Muscle of leg (tissue), 16 donors: ENCODE measurements around the gene OR10A5. TPM values are rescaled to one million over a fixed set of nuclear protein-coding genes. Genes with fewer than 3 reads are reported as not detected.
A peak's percentile ranks its signal among the peaks of the same experiment; 100 is the strongest.
"Not testable (repeated sequence)": the region's sequence is repeated elsewhere in the genome, so short reads cannot be mapped to it uniquely, and the experiment has no call there.

Experiments used
- DNase-seq: peaks from one replicate; pipeline ENCODE4 v3.0.0; 2013
- H3K27ac ChIP-seq: one replicate; pipeline ENCODE4 v1.5.1; 2013; ENCODE audit warnings: mild to moderate bottlenecking, low read length, control low read depth
- H3K27me3 ChIP-seq: one replicate; pipeline ENCODE4 v1.6.1; 2013; ENCODE audit warnings: low read length; ENCODE audit not compliant: control insufficient read depth, insufficient read depth
- H3K36me3 ChIP-seq: one replicate; pipeline ENCODE4 v1.6.1; 2013; ENCODE audit warnings: low read length; ENCODE audit not compliant: control insufficient read depth, insufficient read depth
- H3K4me1 ChIP-seq: one replicate; pipeline ENCODE4 v1.6.1; 2013; ENCODE audit warnings: low read length; ENCODE audit not compliant: control insufficient read depth, insufficient read depth
- H3K4me3 ChIP-seq: one replicate; pipeline ENCODE4 v1.5.1; 2013; ENCODE audit warnings: low read length, control low read depth
- H3K9me3 ChIP-seq: replicated peaks from 2 replicates; pipeline ENCODE4 v1.6.1; 2013; ENCODE audit warnings: low read depth, low read length; ENCODE audit not compliant: control insufficient read depth
- WGBS: methylation state at CpG from one replicate; pipeline ENCODE4 v1.1.5; 2013; ENCODE audit warnings: missing lambda C conversion rate; ENCODE audit not compliant: insufficient coverage; 5-methylcytosine and 5-hydroxymethylcytosine counted together
- long read RNA-seq, 11 donors: transcript quantifications; one replicate each; lab custom pipeline, GENCODE V29; 2026
- polyA plus RNA-seq, 8 donors: library from polyadenylated mRNA; unstranded; fragments of 120-200 nt; gene quantifications; one replicate each; pipeline versions ENCODE4 v1.2.1 to v1.2.3, GENCODE V29; 2013; ENCODE audit warnings: inconsistent platforms in 1 of 8, low replicate concordance in 1 of 8; ENCODE audit not compliant: insufficient read length in 8 of 8, insufficient read depth in 1 of 8
- total RNA-seq: library from RNA; stranded (reverse); fragments of 120-200 nt; gene quantifications from one replicate; pipeline ENCODE4 v1.2.4, GENCODE V29; 2013

The OR10A5 gene, protein sequence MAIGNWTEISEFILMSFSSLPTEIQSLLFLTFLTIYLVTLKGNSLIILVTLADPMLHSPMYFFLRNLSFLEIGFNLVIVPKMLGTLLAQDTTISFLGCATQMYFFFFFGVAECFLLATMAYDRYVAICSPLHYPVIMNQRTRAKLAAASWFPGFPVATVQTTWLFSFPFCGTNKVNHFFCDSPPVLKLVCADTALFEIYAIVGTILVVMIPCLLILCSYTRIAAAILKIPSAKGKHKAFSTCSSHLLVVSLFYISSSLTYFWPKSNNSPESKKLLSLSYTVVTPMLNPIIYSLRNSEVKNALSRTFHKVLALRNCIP
- total RNA-seq (not detected), polyA plus RNA-seq (not detected)
- long read RNA-seq, donor 1, result 0 reads
- long read RNA-seq, donor 2, result 0 reads
- long read RNA-seq, donor 3, result 0 reads
- long read RNA-seq, donor 4, result 0 reads
- long read RNA-seq, donor 5, result 0 reads
- long read RNA-seq, donor 6, result 0 reads
- long read RNA-seq, donor 7, result 0 reads
- long read RNA-seq, donor 8, result 0 reads
- long read RNA-seq, donor 9, result 0 reads
- long read RNA-seq, donor 10, result 0 reads
- long read RNA-seq, donor 11, result 0 reads

DNA sequence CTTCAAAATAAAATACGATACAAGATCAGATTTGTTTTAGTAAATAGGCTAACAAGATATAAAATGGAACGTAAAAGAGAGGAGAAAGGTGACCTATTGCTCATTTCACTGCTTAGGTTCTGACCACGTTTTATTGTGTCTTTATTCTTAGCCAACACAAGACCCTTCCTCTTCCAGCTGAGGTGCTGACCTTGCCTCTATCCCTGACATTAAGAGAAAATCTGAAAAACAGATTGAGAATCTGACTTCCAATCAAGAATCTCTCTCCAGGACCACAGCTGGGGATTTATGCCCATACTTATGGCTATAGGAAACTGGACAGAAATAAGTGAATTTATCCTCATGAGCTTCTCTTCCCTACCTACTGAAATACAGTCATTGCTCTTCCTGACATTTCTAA is at the start of gene OR10A5:
Gene OR10A5, plus strand, starts transcription at position 301 of the 400 bp plus-strand sequence. Its CDS starts 0 bp downstream, at position 301.
- Histone ChIP-seq H3K4me3 (no peak within 1 kb of the TSS), H3K36me3 (no peaks in the 10 kb centered on the region), H3K4me1 (no peaks in the 10 kb centered on the region), H3K9me3 (no peaks in the 10 kb centered on the region), H3K27ac (no peak within 1 kb of the TSS), H3K27me3 (no peaks in the 10 kb centered on the region)
- DNase-seq, result no peak
- no CpG with 5 or more reads among the region's 3 CpGs for WGBS

- Histone ChIP-seq H3K9me3 (no peaks in the 10 kb centered on the region), H3K4me1 (no peaks in the 10 kb centered on the region), H3K4me3 (no peak within 1 kb of the TSS), H3K36me3 (no peaks in the 10 kb centered on the region), H3K27me3 (no peaks in the 10 kb centered on the region), H3K27ac (no peak within 1 kb of the TSS)
- no peak for DNase-seq
- no CpG with 5 or more reads among the region's 1 CpG for WGBS
These were observed 46.1 kb upstream of the OR10A5 start, which contains the start of gene OR6A2 for GRCh38 chr11:6799402-6799801. Gene OR6A2, minus strand, starts transcription at chr11:6799689. Its CDS starts 3,981 bp downstream, at chr11:6795708.

- not testable (repeated sequence) for H3K27me3 ChIP-seq, DNase-seq, H3K9me3 ChIP-seq
These were observed 44.4 kb upstream of the OR10A5 start for GRCh38 chr11:6801075-6801474.

DNA sequence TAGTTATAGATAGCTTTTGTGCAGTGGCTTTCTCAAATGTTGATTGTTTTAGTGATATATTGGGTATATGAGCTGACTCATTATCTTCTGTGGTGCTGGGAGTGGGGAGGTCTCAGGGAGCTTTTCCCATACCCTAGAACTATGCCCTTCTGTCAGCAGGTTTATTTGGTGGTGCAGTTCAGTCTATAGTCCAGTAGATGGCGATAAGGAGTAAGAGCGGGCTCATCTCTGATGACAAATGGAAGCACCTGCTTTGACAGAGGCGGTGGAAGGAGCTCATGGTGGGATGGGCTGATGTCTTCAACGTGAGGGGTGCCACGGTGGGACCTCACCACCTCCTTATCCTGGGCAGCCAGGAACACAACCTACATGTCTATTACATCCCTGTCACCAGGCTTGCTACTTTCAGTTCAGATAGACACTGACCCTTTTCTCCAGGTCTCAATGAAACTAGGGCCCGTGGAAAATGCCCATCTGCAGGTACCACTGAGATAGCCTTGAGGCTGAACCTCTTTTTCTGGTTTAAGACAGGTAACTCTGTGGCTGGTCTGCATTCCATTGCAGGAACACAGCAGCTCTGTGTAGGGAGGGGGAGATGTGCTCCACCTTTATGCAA is 33.0 kb upstream of the OR10A5 start:
- Histone ChIP-seq H3K36me3 (no peaks in the 10 kb centered on the region), H3K27ac (no peak overlapping the region), H3K4me1 (no peaks in the 10 kb centered on the region), H3K27me3 (no peaks in the 10 kb centered on the region), H3K4me3 (no peak overlapping the region), H3K9me3 (no peaks in the 10 kb centered on the region)
- DNase-seq, result peak; percentile 36
- WGBS, result 37% methylated on average over 3 of the region's 6 CpGs

More at GRCh38 chr11:6801075-6801474, 44.4 kb upstream of the OR10A5 start:
- not testable (repeated sequence) for H3K27ac ChIP-seq, H3K4me1 ChIP-seq, H3K4me3 ChIP-seq, H3K36me3 ChIP-seq

DNA sequence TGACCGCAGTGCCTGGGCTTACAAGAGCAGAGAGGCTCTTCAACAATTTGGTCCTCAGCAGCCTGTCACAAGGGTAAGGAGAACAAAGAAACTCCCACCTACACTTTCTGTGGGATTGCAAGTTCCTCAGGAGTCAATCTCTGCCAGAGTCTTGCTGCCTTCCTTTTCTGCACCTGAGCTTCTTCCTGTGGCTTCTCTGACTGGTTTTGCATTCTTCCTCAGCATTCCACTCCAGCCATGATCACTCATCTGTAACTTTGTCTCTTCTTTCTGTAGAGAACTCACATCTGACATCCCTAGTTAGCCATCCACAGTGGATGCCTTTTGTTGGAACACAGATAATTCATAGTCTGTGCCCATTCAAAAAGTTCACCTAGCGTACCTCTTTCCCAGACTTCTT is 31.8 kb upstream of the OR10A5 start:
- Histone ChIP-seq H3K9me3 (no peaks in the 10 kb centered on the region), H3K4me1 (no peaks in the 10 kb centered on the region), H3K27me3 (no peaks in the 10 kb centered on the region), H3K4me3 (no peak overlapping the region), H3K27ac (no peak overlapping the region), H3K36me3 (no peaks in the 10 kb centered on the region)
- WGBS, result 58% methylated on average over 2 of the region's 2 CpGs
- DNase-seq, result no peak

- no peaks in the 10 kb centered on the region for H3K27me3 ChIP-seq
- H3K9me3 ChIP-seq, result peaks cover 2% of the 10 kb centered on the region
- 78% methylated on average over 1 of the region's 1 CpG for WGBS
- no peaks in the 10 kb centered on the region for H3K36me3 ChIP-seq
- H3K27ac ChIP-seq, result no peak overlapping the region
- H3K4me1 ChIP-seq, result no peaks in the 10 kb centered on the region
- H3K4me3 ChIP-seq, result no peak overlapping the region
- DNase-seq, result no peak
These were observed 27.8 kb upstream of the OR10A5 start for GRCh38 chr11:6817694-6818093.

- H3K4me1 ChIP-seq, result no peaks in the 10 kb centered on the region
- peaks cover 2% of the 10 kb centered on the region for H3K9me3 ChIP-seq
- H3K4me3 ChIP-seq, result no peak overlapping the region
- no peak for DNase-seq
- 84% methylated on average over 4 of the region's 5 CpGs for whole genome bisulfite sequencing
- no peaks in the 10 kb centered on the region for H3K27me3 ChIP-seq
- no peaks in the 10 kb centered on the region for H3K36me3 ChIP-seq
- H3K27ac ChIP-seq, result no peak overlapping the region
These were observed 26.5 kb upstream of the OR10A5 start for GRCh38 chr11:6818967-6819366.

GRCh38 chr11:6824136-6824823 is 21.2 kb upstream of the OR10A5 start:
- WGBS, result 72% methylated on average over 2 of the region's 5 CpGs
- no peak for DNase-seq
- Histone ChIP-seq H3K27me3 (no peaks in the 10 kb centered on the region), H3K4me3 (no peak overlapping the region), H3K4me1 (no peaks in the 10 kb centered on the region), H3K9me3 (peaks cover 2% of the 10 kb centered on the region), H3K36me3 (no peaks in the 10 kb centered on the region), H3K27ac (no peak overlapping the region)

- Histone ChIP-seq H3K4me3 (no peak overlapping the region), H3K27ac (no peak overlapping the region), H3K36me3 (no peaks in the 10 kb centered on the region), H3K9me3 (no peaks in the 10 kb centered on the region), H3K27me3 (no peaks in the 10 kb centered on the region), H3K4me1 (no peaks in the 10 kb centered on the region)
- DNase-seq, result peak; percentile 75
- 53% methylated on average over 6 of the region's 7 CpGs for WGBS
These were observed 20.2 kb upstream of the OR10A5 start for GRCh38 chr11:6825231-6825744.

DNA sequence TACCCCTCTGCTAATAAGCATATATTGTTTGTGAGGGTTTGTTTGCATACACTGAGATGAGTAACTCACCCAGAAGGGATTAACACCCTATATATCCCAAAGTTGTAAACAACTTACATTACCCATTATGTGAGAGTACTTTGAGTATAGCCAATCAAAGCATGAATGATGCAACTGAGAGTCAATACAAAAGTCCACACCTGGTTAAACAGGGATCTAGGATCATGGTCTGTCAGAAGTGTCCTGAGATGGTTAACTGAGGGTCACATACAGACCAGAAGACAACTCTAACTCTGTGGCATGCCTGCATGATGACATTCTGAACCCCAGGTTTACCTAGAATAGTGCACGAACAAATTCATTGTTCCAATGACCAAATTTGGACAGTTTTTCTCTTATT is 17.4 kb upstream of the OR10A5 start:
- Histone ChIP-seq H3K27me3 (no peaks in the 10 kb centered on the region), H3K4me3 (no peak overlapping the region), H3K27ac (no peak overlapping the region), H3K36me3 (no peaks in the 10 kb centered on the region), H3K4me1 (no peaks in the 10 kb centered on the region), H3K9me3 (no peaks in the 10 kb centered on the region)
- DNase-seq, result no peak
- 67% methylated on average over 1 of the region's 1 CpG for WGBS
